ENCODE measurements around the gene BNC2.

Gene BNC2

GRCh38 chr9:16885931-16886330 is 15.5 kb upstream of the BNC2 start:
- Histone ChIP-seq H3K4me1 (ENCODE audit: low read length) (no peaks in the 10 kb centered on the region), H3K4me2 (ENCODE audit: low read depth, low read length) (no peak overlapping the region), H3K9me2 (replicated peaks; ENCODE audit: insufficient read depth, low read length) (no peaks in the 10 kb centered on the region), H3F3A (ENCODE audit: insufficient read depth, low read length) (no peaks in the 10 kb centered on the region), H3K9me3 (replicated peaks; ENCODE audit: insufficient read depth, low read length) (no peaks in the 10 kb centered on the region), H3K79me2 (ENCODE audit: low read length) (no peaks in the 10 kb centered on the region), H3K36me3 (replicated peaks; ENCODE audit: insufficient read depth, low read length) (no peaks in the 10 kb centered on the region), H3K9ac (ENCODE audit: low read length) (no peak overlapping the region), H3K4me3 (ENCODE audit: low read length) (no peak overlapping the region), H3K27ac (ENCODE audit: low read length) (no peak overlapping the region), H2AFZ (ENCODE audit: low read length) (no peak overlapping the region), H4K20me1 (ENCODE audit: insufficient read depth, low read length) (no peaks in the 10 kb centered on the region), H3K27me3 (replicated peaks; ENCODE audit: insufficient read depth, low read length) (no peaks in the 10 kb centered on the region)
- no peak for TF ChIP-seq EZH2phosphoT487 (IDR thresholded peaks at IDR 0.05; ENCODE audit: low read length)
- TF ChIP-seq CTCF (IDR thresholded peaks at IDR 0.05; ENCODE audit: low read length), result no peak
- no peak for TF ChIP-seq EZH2 (optimal IDR thresholded peaks at IDR 0.05; ENCODE audit: low read depth, low read length)
- no peak for DNase-seq

- TF ChIP-seq EZH2 (optimal IDR thresholded peaks at IDR 0.05; ENCODE audit: low read depth, low read length), result no peak
- no peak for TF ChIP-seq EZH2phosphoT487 (IDR thresholded peaks at IDR 0.05; ENCODE audit: low read length)
- no peak for TF ChIP-seq CTCF (IDR thresholded peaks at IDR 0.05; ENCODE audit: low read length)
- DNase-seq, result peak; percentile 37
- Histone ChIP-seq H3K4me1 (ENCODE audit: low read length) (no peaks in the 10 kb centered on the region), H3K79me2 (ENCODE audit: low read length) (no peaks in the 10 kb centered on the region), H3K9ac (ENCODE audit: low read length) (no peak overlapping the region), H4K20me1 (ENCODE audit: insufficient read depth, low read length) (no peaks in the 10 kb centered on the region), H2AFZ (ENCODE audit: low read length) (no peak overlapping the region), H3K27me3 (replicated peaks; ENCODE audit: insufficient read depth, low read length) (no peaks in the 10 kb centered on the region), H3K9me3 (replicated peaks; ENCODE audit: insufficient read depth, low read length) (no peaks in the 10 kb centered on the region), H3K9me2 (replicated peaks; ENCODE audit: insufficient read depth, low read length) (no peaks in the 10 kb centered on the region), H3F3A (ENCODE audit: insufficient read depth, low read length) (no peaks in the 10 kb centered on the region), H3K27ac (ENCODE audit: low read length) (no peak overlapping the region), H3K4me3 (ENCODE audit: low read length) (no peak overlapping the region), H3K36me3 (replicated peaks; ENCODE audit: insufficient read depth, low read length) (no peaks in the 10 kb centered on the region), H3K4me2 (ENCODE audit: low read depth, low read length) (no peak overlapping the region)
Measured at GRCh38 chr9:16884952-16885513, 14.6 kb upstream of the BNC2 start.

- H3K27me3 ChIP-seq (replicated peaks; ENCODE audit: insufficient read depth, low read length), result no peaks in the 10 kb centered on the region
- no peak overlapping the region for H2AFZ ChIP-seq (ENCODE audit: low read length)
- H3K9me2 ChIP-seq (replicated peaks; ENCODE audit: insufficient read depth, low read length), result no peaks in the 10 kb centered on the region
- TF ChIP-seq CTCF (IDR thresholded peaks at IDR 0.05; ENCODE audit: low read length), result no peak
- TF ChIP-seq EZH2 (optimal IDR thresholded peaks at IDR 0.05; ENCODE audit: low read depth, low read length), result no peak
- TF ChIP-seq EZH2phosphoT487 (IDR thresholded peaks at IDR 0.05; ENCODE audit: low read length), result no peak
- no peaks in the 10 kb centered on the region for H3K79me2 ChIP-seq (ENCODE audit: low read length)
- H3K27ac ChIP-seq (ENCODE audit: low read length), result no peak overlapping the region
- no peaks in the 10 kb centered on the region for H3F3A ChIP-seq (ENCODE audit: insufficient read depth, low read length)
- H3K9ac ChIP-seq (ENCODE audit: low read length), result no peak overlapping the region
- H3K4me1 ChIP-seq (ENCODE audit: low read length), result no peaks in the 10 kb centered on the region
- H3K4me2 ChIP-seq (ENCODE audit: low read depth, low read length), result no peak overlapping the region
- no peaks in the 10 kb centered on the region for H4K20me1 ChIP-seq (ENCODE audit: insufficient read depth, low read length)
- H3K4me3 ChIP-seq (ENCODE audit: low read length), result no peak overlapping the region
- no peaks in the 10 kb centered on the region for H3K36me3 ChIP-seq (replicated peaks; ENCODE audit: insufficient read depth, low read length)
- DNase-seq, result no peak
- no peaks in the 10 kb centered on the region for H3K9me3 ChIP-seq (replicated peaks; ENCODE audit: insufficient read depth, low read length)
Measured at GRCh38 chr9:16884373-16884772, 13.9 kb upstream of the BNC2 start.

Data from MM.1S (cell line).